ENCODE data around the gene HYKK.

DNA sequence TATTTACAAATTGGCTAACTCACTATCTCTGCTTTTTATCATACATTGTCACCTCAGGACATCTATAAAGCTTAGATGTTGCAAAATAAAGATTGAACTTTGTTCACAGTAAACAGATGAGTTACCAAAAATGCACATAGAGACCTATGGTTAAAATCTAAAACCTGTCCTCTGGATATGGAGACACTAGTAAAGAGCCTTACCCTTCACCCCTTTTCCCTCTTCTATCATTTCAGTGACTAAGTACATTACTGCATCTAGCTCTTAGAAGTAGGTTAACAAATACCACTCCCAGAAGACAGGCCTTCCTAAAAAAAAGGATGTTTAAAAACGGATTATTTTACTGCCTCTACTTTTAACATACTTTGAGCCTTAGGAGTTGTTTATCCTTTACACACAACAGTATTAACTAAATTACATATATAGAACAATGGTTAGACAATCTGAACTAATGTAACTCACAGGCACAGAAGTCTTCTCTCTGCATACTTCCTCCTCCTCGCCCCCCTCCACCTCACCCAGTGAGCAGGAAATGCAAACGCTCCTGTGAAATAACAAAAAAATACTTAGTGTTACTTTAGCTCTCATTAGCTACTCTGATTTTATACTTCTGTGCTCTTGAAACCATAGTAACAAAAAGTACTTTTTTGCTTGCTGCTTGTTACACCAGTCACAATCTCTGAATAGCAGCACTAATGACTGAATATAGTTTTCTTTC is 46.0 kb upstream of the HYKK start:
- TF ChIP-seq, protein P1, sequence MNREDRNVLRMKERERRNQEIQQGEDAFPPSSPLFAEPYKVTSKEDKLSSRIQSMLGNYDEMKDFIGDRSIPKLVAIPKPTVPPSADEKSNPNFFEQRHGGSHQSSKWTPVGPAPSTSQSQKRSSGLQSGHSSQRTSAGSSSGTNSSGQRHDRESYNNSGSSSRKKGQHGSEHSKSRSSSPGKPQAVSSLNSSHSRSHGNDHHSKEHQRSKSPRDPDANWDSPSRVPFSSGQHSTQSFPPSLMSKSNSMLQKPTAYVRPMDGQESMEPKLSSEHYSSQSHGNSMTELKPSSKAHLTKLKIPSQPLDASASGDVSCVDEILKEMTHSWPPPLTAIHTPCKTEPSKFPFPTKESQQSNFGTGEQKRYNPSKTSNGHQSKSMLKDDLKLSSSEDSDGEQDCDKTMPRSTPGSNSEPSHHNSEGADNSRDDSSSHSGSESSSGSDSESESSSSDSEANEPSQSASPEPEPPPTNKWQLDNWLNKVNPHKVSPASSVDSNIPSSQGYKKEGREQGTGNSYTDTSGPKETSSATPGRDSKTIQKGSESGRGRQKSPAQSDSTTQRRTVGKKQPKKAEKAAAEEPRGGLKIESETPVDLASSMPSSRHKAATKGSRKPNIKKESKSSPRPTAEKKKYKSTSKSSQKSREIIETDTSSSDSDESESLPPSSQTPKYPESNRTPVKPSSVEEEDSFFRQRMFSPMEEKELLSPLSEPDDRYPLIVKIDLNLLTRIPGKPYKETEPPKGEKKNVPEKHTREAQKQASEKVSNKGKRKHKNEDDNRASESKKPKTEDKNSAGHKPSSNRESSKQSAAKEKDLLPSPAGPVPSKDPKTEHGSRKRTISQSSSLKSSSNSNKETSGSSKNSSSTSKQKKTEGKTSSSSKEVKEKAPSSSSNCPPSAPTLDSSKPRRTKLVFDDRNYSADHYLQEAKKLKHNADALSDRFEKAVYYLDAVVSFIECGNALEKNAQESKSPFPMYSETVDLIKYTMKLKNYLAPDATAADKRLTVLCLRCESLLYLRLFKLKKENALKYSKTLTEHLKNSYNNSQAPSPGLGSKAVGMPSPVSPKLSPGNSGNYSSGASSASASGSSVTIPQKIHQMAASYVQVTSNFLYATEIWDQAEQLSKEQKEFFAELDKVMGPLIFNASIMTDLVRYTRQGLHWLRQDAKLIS (CRISPR knock-in tag; IDR thresholded peaks at IDR 0.05; ENCODE audit: borderline replicate concordance), result no peak
- TF ChIP-seq, protein P2, sequence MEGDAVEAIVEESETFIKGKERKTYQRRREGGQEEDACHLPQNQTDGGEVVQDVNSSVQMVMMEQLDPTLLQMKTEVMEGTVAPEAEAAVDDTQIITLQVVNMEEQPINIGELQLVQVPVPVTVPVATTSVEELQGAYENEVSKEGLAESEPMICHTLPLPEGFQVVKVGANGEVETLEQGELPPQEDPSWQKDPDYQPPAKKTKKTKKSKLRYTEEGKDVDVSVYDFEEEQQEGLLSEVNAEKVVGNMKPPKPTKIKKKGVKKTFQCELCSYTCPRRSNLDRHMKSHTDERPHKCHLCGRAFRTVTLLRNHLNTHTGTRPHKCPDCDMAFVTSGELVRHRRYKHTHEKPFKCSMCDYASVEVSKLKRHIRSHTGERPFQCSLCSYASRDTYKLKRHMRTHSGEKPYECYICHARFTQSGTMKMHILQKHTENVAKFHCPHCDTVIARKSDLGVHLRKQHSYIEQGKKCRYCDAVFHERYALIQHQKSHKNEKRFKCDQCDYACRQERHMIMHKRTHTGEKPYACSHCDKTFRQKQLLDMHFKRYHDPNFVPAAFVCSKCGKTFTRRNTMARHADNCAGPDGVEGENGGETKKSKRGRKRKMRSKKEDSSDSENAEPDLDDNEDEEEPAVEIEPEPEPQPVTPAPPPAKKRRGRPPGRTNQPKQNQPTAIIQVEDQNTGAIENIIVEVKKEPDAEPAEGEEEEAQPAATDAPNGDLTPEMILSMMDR (IDR thresholded peaks at IDR 0.05), result no peak
- TF ChIP-seq ESRRA (CRISPR knock-in tag; IDR thresholded peaks at IDR 0.05; ENCODE audit: borderline replicate concordance) (no peak), IRF2 (CRISPR knock-in tag; IDR thresholded peaks at IDR 0.05; ENCODE audit: borderline replicate concordance, low read depth) (no peak)
- TF ChIP-seq, protein P3, sequence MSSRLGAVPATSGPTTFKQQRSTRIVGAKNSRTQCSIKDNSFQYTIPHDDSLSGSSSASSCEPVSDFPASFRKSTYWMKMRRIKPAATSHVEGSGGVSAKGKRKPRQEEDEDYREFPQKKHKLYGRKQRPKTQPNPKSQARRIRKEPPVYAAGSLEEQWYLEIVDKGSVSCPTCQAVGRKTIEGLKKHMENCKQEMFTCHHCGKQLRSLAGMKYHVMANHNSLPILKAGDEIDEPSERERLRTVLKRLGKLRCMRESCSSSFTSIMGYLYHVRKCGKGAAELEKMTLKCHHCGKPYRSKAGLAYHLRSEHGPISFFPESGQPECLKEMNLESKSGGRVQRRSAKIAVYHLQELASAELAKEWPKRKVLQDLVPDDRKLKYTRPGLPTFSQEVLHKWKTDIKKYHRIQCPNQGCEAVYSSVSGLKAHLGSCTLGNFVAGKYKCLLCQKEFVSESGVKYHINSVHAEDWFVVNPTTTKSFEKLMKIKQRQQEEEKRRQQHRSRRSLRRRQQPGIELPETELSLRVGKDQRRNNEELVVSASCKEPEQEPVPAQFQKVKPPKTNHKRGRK (CRISPR knock-in tag; IDR thresholded peaks at IDR 0.05; ENCODE audit: borderline replicate concordance), result no peak
- TF ChIP-seq, protein P4, sequence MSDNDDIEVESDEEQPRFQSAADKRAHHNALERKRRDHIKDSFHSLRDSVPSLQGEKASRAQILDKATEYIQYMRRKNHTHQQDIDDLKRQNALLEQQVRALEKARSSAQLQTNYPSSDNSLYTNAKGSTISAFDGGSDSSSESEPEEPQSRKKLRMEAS (CRISPR knock-in tag; IDR thresholded peaks at IDR 0.05), result no peak
- TF ChIP-seq, protein P5, sequence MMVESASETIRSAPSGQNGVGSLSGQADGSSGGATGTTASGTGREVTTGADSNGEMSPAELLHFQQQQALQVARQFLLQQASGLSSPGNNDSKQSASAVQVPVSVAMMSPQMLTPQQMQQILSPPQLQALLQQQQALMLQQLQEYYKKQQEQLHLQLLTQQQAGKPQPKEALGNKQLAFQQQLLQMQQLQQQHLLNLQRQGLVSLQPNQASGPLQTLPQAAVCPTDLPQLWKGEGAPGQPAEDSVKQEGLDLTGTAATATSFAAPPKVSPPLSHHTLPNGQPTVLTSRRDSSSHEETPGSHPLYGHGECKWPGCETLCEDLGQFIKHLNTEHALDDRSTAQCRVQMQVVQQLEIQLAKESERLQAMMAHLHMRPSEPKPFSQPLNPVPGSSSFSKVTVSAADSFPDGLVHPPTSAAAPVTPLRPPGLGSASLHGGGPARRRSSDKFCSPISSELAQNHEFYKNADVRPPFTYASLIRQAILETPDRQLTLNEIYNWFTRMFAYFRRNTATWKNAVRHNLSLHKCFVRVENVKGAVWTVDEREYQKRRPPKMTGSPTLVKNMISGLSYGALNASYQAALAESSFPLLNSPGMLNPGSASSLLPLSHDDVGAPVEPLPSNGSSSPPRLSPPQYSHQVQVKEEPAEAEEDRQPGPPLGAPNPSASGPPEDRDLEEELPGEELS (CRISPR knock-in tag; IDR thresholded peaks at IDR 0.05), result no peak

All from WTC11 (cell line).